Activated naive CD8-positive, alpha-beta T cell treated with anti-CD3 and anti-CD28 coated beads for 36 hours (primary cell): ENCODE results near the gene SPATA7. TPM values are rescaled to one million over a fixed set of nuclear protein-coding genes. Genes with fewer than 3 reads are reported as not detected.

Experiments used
- DNase-seq: peaks from one replicate; pipeline ENCODE4 v3.0.0; 2021
- H3K27ac Mint-ChIP-seq: one replicate; pipeline ENCODE4 v1.8.0; 2022; ENCODE audit warnings: mild to moderate bottlenecking, moderate library complexity, mixed read lengths
- H3K27me3 Mint-ChIP-seq: one replicate; pipeline ENCODE4 v1.8.0; 2022; ENCODE audit warnings: mild to moderate bottlenecking, mixed read lengths
- H3K36me3 Mint-ChIP-seq: one replicate; pipeline ENCODE4 v1.8.0; 2021; ENCODE audit warnings: mild to moderate bottlenecking, mixed read lengths
- H3K4me1 Mint-ChIP-seq: one replicate; pipeline ENCODE4 v1.8.0; 2021; ENCODE audit warnings: mixed read lengths
- H3K4me3 Mint-ChIP-seq: one replicate; pipeline ENCODE4 v1.8.0; 2022; ENCODE audit warnings: mild to moderate bottlenecking, moderate library complexity, mixed read lengths
- H3K9me3 Mint-ChIP-seq: one replicate; pipeline ENCODE4 v1.8.0; 2022; ENCODE audit warnings: mixed read lengths
- total RNA-seq, 2 experiments: library from RNA; stranded (reverse); gene quantifications; one replicate each; pipeline ENCODE4 v1.2.3, GENCODE V29; 2021

SPATA7 gene
- total RNA-seq, 2 experiments from 2014 or later: 2.5 to 3.0 TPM

GRCh38 chr14:88439088-88439487 is 53.6 kb downstream of the SPATA7 start:
- no peak overlapping the region for H3K27ac Mint-ChIP-seq
- H3K4me3 Mint-ChIP-seq: no peak overlapping the region
- no peaks in the 10 kb centered on the region for H3K4me1 Mint-ChIP-seq

GRCh38 chr14:88452231-88452630 is 66.8 kb downstream of the SPATA7 start:
- Mint-ChIP-seq H3K4me1 (no peaks in the 10 kb centered on the region), H3K27ac (no peak overlapping the region), H3K4me3 (no peak overlapping the region), H3K9me3 (peaks cover 12% of the 10 kb centered on the region), H3K36me3 (peaks cover 47% of the 10 kb centered on the region), H3K27me3 (no peaks in the 10 kb centered on the region)
- no peak for DNase-seq

More at GRCh38 chr14:88439088-88439487, 53.6 kb downstream of the SPATA7 start:
- peaks cover 10% of the 10 kb centered on the region for H3K36me3 Mint-ChIP-seq
- no peak for DNase-seq
- H3K9me3 Mint-ChIP-seq: no peaks in the 10 kb centered on the region
- H3K27me3 Mint-ChIP-seq: no peaks in the 10 kb centered on the region

DNA sequence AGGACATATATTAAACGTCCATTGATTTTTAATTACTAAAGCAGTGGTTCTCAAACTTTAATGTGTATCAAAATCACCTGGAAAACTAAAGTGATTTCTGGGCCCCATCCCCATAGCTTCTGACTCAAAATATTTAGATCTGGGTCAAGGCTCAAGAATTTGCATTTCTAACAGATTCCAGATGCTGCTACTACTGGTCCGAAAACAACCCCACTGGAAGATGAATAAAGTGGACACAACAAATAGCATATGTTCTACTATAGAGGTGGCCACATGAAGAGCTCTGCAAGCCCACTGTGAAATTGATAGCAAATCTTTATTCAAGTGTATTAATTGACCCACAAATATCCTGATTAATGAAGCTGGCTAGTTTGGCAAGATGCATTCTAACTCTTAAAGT is 69.4 kb downstream of the SPATA7 start:
- Mint-ChIP-seq H3K27me3 (no peaks in the 10 kb centered on the region), H3K4me3 (no peak overlapping the region), H3K36me3 (peaks cover 48% of the 10 kb centered on the region), H3K27ac (no peak overlapping the region), H3K4me1 (no peaks in the 10 kb centered on the region), H3K9me3 (peaks cover 13% of the 10 kb centered on the region)
- no peak for DNase-seq

DNA sequence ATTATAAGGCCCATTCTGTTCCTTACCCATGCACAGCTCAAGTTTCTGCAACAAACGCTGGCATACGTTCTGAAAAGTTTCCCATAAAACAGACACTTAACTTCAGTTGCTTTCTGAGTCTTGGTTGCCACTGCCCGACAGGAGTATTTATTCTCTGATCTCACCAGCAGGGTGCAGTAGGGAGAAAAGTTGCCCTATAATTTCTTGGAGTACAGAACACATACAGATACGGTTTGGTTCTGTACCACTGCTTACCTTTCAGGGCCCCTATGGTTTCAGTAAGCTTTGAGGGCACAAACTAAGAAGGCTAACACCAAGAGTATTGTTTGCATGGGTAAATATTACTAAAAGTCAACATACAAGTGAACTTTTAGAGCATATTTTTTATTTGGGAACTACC is 77.9 kb downstream of the SPATA7 start:
- H3K4me1 Mint-ChIP-seq: no peaks in the 10 kb centered on the region
- no peak for DNase-seq
- H3K27me3 Mint-ChIP-seq: no peaks in the 10 kb centered on the region
- peaks cover 8% of the 10 kb centered on the region for H3K9me3 Mint-ChIP-seq
- no peak overlapping the region for H3K27ac Mint-ChIP-seq
- no peak overlapping the region for H3K4me3 Mint-ChIP-seq
- H3K36me3 Mint-ChIP-seq: peaks cover 31% of the 10 kb centered on the region

GRCh38 chr14:88468406-88468805 is 82.9 kb downstream of the SPATA7 start:
- Mint-ChIP-seq H3K27me3 (no peaks in the 10 kb centered on the region), H3K9me3 (no peaks in the 10 kb centered on the region), H3K4me1 (no peaks in the 10 kb centered on the region), H3K4me3 (no peak overlapping the region), H3K27ac (no peak overlapping the region), H3K36me3 (no peaks in the 10 kb centered on the region)
- no peak for DNase-seq

- Mint-ChIP-seq H3K36me3 (no peaks in the 10 kb centered on the region), H3K9me3 (no peaks in the 10 kb centered on the region), H3K4me3 (no peak overlapping the region), H3K27ac (no peak overlapping the region), H3K4me1 (no peaks in the 10 kb centered on the region), H3K27me3 (no peaks in the 10 kb centered on the region)
- no peak for DNase-seq
Measured at GRCh38 chr14:88470542-88471440, 85.3 kb downstream of the SPATA7 start.

DNA sequence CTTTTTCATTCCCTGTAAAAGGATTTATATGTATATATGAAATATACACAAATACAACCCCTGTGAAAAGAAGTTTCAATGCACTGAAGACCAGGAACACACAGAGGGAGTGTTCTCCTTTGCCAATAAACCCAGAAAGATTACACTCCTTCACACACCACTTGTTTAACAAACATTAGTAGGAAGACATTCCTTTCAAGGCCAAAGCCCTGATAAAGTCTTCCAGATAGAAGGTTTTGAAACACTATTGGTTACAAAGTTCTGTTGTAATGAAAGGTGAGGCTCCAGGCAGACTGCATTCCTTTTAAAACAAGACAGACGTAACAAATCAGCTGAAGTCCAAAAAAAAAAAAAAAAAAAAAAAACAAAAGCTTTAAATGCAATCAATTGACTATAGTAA is 88.3 kb downstream of the SPATA7 start:
- H3K4me1 Mint-ChIP-seq: no peaks in the 10 kb centered on the region
- H3K27me3 Mint-ChIP-seq: no peaks in the 10 kb centered on the region
- no peaks in the 10 kb centered on the region for H3K36me3 Mint-ChIP-seq
- no peak overlapping the region for H3K27ac Mint-ChIP-seq
- no peaks in the 10 kb centered on the region for H3K9me3 Mint-ChIP-seq
- DNase-seq: no peak
- H3K4me3 Mint-ChIP-seq: no peak overlapping the region

DNA sequence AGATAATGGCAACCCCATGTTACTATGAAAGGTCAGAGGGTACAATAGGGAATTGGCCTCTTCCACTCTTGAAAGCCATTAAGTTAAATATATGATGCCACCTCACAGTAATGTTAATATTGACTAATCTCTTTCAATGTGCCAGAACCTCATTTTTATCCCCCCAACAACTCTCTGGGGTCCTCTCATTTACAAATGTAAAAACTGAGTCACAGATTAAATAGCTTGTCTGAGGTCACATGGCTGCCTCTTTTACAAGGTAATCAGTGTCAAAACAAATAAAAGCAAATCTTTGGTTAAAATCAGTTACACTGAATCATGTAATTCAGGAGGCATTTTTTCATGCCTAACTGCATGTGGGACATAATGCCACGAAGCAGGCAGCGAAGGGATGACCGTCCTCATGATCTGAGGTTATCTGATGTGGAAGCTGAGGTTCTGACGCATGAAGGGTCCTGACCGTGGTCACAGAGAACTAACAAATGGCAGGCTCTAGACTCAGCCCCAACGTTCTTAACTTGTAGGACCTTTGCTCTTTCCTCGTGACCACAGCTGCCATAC is 90.8 kb downstream of the SPATA7 start:
- no peak overlapping the region for H3K4me3 Mint-ChIP-seq
- no peak for DNase-seq
- H3K27ac Mint-ChIP-seq: no peak overlapping the region
- no peaks in the 10 kb centered on the region for H3K4me1 Mint-ChIP-seq
- no peaks in the 10 kb centered on the region for H3K36me3 Mint-ChIP-seq
- H3K27me3 Mint-ChIP-seq: peaks cover 2% of the 10 kb centered on the region
- H3K9me3 Mint-ChIP-seq: no peaks in the 10 kb centered on the region

DNA sequence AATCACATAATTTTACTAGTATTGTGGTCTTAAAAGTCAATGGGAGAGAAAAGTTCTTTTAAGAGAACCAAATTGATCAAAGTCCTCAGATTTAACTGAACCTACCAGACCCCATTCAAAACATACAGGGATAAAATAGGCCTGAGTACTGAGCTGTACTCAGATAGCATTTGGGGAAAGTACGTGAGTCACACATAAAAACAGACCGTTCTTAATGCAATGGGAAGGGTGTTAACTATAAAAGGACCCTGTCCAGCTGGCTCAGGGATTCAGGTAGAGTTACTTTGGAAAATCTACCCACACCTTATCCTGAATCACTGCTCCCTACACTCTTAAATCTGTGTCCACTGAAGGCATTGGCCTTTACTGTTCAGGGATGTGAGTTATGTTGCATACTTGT is 91.4 kb downstream of the SPATA7 start:
- Mint-ChIP-seq H3K27me3 (peaks cover 4% of the 10 kb centered on the region), H3K36me3 (no peaks in the 10 kb centered on the region), H3K4me1 (no peaks in the 10 kb centered on the region)

DNA sequence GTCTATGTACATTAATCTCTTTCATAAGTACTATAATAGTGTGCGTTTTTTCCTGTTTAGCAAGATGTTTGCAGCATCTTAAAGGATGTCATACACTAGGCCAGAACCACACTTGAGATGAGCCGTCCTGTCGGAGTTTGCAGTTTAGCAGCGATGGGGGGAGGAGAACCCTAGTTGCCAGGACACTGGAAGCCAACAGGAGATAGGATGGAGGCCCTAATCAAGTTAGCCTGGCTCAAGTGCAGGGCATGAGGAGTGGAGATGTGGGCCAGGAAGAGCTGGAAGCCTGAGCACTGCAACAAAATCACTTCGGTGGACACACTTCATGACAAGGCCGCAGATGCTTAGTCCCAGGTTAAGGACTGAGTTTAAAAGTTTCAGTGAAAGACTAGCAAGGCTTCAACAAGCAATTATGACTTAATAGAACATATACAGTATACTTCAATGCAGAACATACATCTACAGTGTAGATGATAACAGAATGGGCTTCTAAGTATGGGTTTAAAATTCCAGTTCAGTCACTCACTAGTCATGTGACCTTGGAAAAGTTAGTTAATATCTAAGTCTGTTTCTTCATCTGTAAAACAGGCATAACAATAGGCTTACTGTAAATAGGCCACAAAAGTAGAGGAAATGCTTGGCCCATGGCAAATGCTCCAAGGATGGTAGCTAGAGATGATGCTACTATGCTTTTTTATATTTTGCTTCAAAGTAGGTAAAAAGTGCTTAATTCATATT is 92.2 kb downstream of the SPATA7 start:
- Mint-ChIP-seq H3K4me3 (no peak overlapping the region), H3K27ac (no peak overlapping the region), H3K9me3 (no peaks in the 10 kb centered on the region), H3K27me3 (peaks cover 4% of the 10 kb centered on the region), H3K4me1 (no peaks in the 10 kb centered on the region), H3K36me3 (no peaks in the 10 kb centered on the region)
- no peak for DNase-seq

More for the DNA sequence above, 91.4 kb downstream of the SPATA7 start:
- no peak for DNase-seq
- Mint-ChIP-seq H3K27ac (no peak overlapping the region), H3K9me3 (no peaks in the 10 kb centered on the region), H3K4me3 (no peak overlapping the region)

GRCh38 chr14:88478931-88479330 is 93.5 kb downstream of the SPATA7 start:
- H3K36me3 Mint-ChIP-seq: no peaks in the 10 kb centered on the region
- H3K4me3 Mint-ChIP-seq: no peak overlapping the region
- H3K27me3 Mint-ChIP-seq: peaks cover 11% of the 10 kb centered on the region
- no peak for DNase-seq
- H3K9me3 Mint-ChIP-seq: no peaks in the 10 kb centered on the region
- no peaks in the 10 kb centered on the region for H3K4me1 Mint-ChIP-seq
- no peak overlapping the region for H3K27ac Mint-ChIP-seq

DNA sequence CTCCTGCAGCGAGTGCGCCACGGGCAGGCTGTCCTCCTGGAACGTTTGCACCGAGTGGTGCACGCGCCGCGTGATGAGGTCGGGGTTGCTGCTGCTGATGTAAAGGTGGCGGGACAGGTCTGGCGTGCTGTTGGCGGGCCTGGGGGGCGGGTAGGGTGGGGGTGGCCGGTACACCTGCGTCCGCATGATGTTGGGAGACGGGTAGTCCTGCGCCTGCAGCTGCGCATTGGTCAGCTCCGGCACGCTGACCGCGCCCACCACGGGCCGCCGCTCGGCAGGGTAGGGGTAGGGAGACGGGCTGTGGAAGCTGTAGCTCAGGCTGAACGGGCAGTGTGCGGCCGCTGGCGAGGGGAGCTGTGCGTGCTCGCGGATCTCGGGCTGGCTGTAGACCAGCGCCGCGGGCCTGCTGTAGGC is 94.1 kb downstream of the SPATA7 start:
- H3K27ac Mint-ChIP-seq: no peak overlapping the region
- H3K27me3 Mint-ChIP-seq: peaks cover 11% of the 10 kb centered on the region
- DNase-seq: no peak
- no peaks in the 10 kb centered on the region for H3K36me3 Mint-ChIP-seq
- H3K4me3 Mint-ChIP-seq: no peak overlapping the region
- H3K4me1 Mint-ChIP-seq: no peaks in the 10 kb centered on the region
- H3K9me3 Mint-ChIP-seq: no peaks in the 10 kb centered on the region

DNA sequence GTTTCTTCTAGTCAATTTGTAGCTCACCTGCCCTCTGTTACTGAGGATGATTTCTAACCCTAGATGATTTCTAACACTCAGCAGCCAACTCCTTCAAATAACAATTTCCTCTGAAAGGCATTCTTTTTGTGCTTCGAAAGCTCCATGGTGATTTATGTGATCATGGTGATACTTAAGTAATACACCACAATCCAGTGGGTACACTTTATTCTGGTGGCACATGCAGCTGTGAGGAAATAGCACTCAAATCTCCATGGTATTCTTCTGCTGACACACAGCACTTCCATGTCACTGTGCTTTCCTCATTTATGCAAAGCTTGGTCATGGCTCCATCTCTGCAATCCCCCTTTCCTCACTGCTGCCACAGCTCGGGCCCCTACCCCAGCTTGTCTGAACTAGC is 95.6 kb downstream of the SPATA7 start:
- Mint-ChIP-seq H3K36me3 (no peaks in the 10 kb centered on the region), H3K27ac (no peak overlapping the region), H3K4me3 (no peak overlapping the region), H3K27me3 (peaks cover 11% of the 10 kb centered on the region), H3K9me3 (no peaks in the 10 kb centered on the region), H3K4me1 (no peaks in the 10 kb centered on the region)
- no peak for DNase-seq

GRCh38 chr14:88481794-88482193 is 96.3 kb downstream of the SPATA7 start:
- Mint-ChIP-seq H3K27me3 (peaks cover 11% of the 10 kb centered on the region), H3K36me3 (no peaks in the 10 kb centered on the region), H3K4me1 (no peaks in the 10 kb centered on the region), H3K4me3 (no peak overlapping the region), H3K9me3 (no peaks in the 10 kb centered on the region), H3K27ac (no peak overlapping the region)
- DNase-seq: no peak

GRCh38 chr14:88482524-88482923 is 97.1 kb downstream of the SPATA7 start:
- no peak for DNase-seq
- H3K36me3 Mint-ChIP-seq: no peaks in the 10 kb centered on the region
- peaks cover 11% of the 10 kb centered on the region for H3K27me3 Mint-ChIP-seq
- H3K9me3 Mint-ChIP-seq: no peaks in the 10 kb centered on the region
- H3K4me1 Mint-ChIP-seq: no peaks in the 10 kb centered on the region
- H3K27ac Mint-ChIP-seq: no peak overlapping the region
- no peak overlapping the region for H3K4me3 Mint-ChIP-seq
